ENCODE measurements around the gene GAMT. TPM values are rescaled to one million over a fixed set of nuclear protein-coding genes. Genes with fewer than 3 reads are reported as not detected.
A peak's percentile ranks its signal among the peaks of the same experiment; 100 is the strongest.

The GAMT gene
- 24.5 TPM for polyA plus RNA-seq (2013)

- POLR2A ChIA-PET, result no interaction called here
- peaks cover 0 to 57% (median 40%) of the 10 kb centered on the region in 4 experiments for H3K4me1 ChIP-seq (ENCODE audit: control extremely low read depth in 1 of 4, control insufficient read depth in 4 of 4, insufficient read depth in 4 of 4, low read length in 3 of 4)
- DNase-seq, result peak in 2 of 3 donors; percentile 50 to 61
- CTCF ChIA-PET, result interaction anchor here (1.5 kb wide), 1 partner anchor 15 kb away, joined by 3 read pairs; no protein-coding TSS in a partner anchor
- peaks cover 0 to 12% (median 1%) of the 10 kb centered on the region in 4 experiments for H3K36me3 ChIP-seq (ENCODE audit: control insufficient read depth in 4 of 4, insufficient read depth in 4 of 4, low read length in 3 of 4)
- no peaks in the 10 kb centered on the region for H3K27me3 ChIP-seq (replicated peaks in 2 of 5; ENCODE audit: control insufficient read depth in 4 of 5, insufficient read depth in 5 of 5, low read length in 4 of 5)
- H3K27ac ChIP-seq (ENCODE audit: insufficient read depth in 1 of 2, low read depth in 1 of 2, low read length in 2 of 2, poor library complexity in 1 of 2, severe bottlenecking in 2 of 2), result peak within 1 kb of the TSS in 1 of 2 experiments; percentile 25
- under 1% methylated on average over 78 of the region's 87 CpGs for WGBS (ENCODE audit: insufficient coverage)
- no peaks in the 10 kb centered on the region for H3K9me3 ChIP-seq (ENCODE audit: control extremely low read depth in 1 of 5, control insufficient read depth in 4 of 5, insufficient read depth in 2 of 5, low read depth in 1 of 5, low read length in 4 of 5)
- peak within 1 kb of the TSS; percentile 30 to 77 (median 69) for H3K4me3 ChIP-seq (ENCODE audit: control insufficient read depth in 1 of 7, extremely low read depth in 1 of 7, insufficient read depth in 4 of 7, low read depth in 2 of 7, low read length in 6 of 7)
These were observed at the start of gene GAMT for GRCh38 chr19:1401138-1401888. Gene GAMT, minus strand, starts transcription at chr19:1401542. Its CDS starts 66 bp downstream, at chr19:1401476.

GRCh38 chr19:1449467-1450442 lies 48.4 kb upstream of the GAMT start, which contains the start of gene APC2:
Gene APC2, plus strand, starts transcription at chr19:1450121. Its CDS starts 2,881 bp downstream, at chr19:1453002.
- no peak within 1 kb of the TSS for H3K4me3 ChIP-seq (ENCODE audit: control insufficient read depth in 1 of 7, extremely low read depth in 1 of 7, insufficient read depth in 4 of 7, low read depth in 2 of 7, low read length in 6 of 7)
- peak in 2 of 3 donors; percentile 47 to 56 for DNase-seq
- no peaks in the 10 kb centered on the region for H3K36me3 ChIP-seq (ENCODE audit: control insufficient read depth in 4 of 4, insufficient read depth in 4 of 4, low read length in 3 of 4)
- H3K27me3 ChIP-seq (replicated peaks in 2 of 5; ENCODE audit: control insufficient read depth in 4 of 5, insufficient read depth in 5 of 5, low read length in 4 of 5), result peaks cover 0 to 86% (median 36%) of the 10 kb centered on the region in 5 experiments
- peaks cover 0 to 37% (median 25%) of the 10 kb centered on the region in 4 experiments for H3K4me1 ChIP-seq (ENCODE audit: control extremely low read depth in 1 of 4, control insufficient read depth in 4 of 4, insufficient read depth in 4 of 4, low read length in 3 of 4)
- ChIA-PET CTCF (interaction anchor here (1.0 to 6.5 kb wide), 2 partner anchors 17 to 37 kb away, joined by 4 to 35 read pairs; no protein-coding TSS in a partner anchor), POLR2A (no interaction called here)
- H3K9me3 ChIP-seq (ENCODE audit: control extremely low read depth in 1 of 5, control insufficient read depth in 4 of 5, insufficient read depth in 2 of 5, low read depth in 1 of 5, low read length in 4 of 5), result no peaks in the 10 kb centered on the region
- H3K27ac ChIP-seq (ENCODE audit: insufficient read depth in 1 of 2, low read depth in 1 of 2, low read length in 2 of 2, poor library complexity in 1 of 2, severe bottlenecking in 2 of 2), result no peak within 1 kb of the TSS
- WGBS (ENCODE audit: insufficient coverage), result 3% methylated on average over 62 of the region's 74 CpGs

- Histone ChIP-seq H3K27ac (ENCODE audit: insufficient read depth in 1 of 2, low read depth in 1 of 2, low read length in 2 of 2, poor library complexity in 1 of 2, severe bottlenecking in 2 of 2) (no peak overlapping the region), H3K9me3 (ENCODE audit: control extremely low read depth in 1 of 5, control insufficient read depth in 4 of 5, insufficient read depth in 2 of 5, low read depth in 1 of 5, low read length in 4 of 5) (no peaks in the 10 kb centered on the region), H3K27me3 (replicated peaks in 2 of 5; ENCODE audit: control insufficient read depth in 4 of 5, insufficient read depth in 5 of 5, low read length in 4 of 5) (peaks cover 0 to 73% (median 30%) of the 10 kb centered on the region in 5 experiments), H3K4me3 (ENCODE audit: control insufficient read depth in 1 of 7, extremely low read depth in 1 of 7, insufficient read depth in 4 of 7, low read depth in 2 of 7, low read length in 6 of 7) (no peak overlapping the region), H3K4me1 (ENCODE audit: control extremely low read depth in 1 of 4, control insufficient read depth in 4 of 4, insufficient read depth in 4 of 4, low read length in 3 of 4) (peaks cover 0 to 31% (median 28%) of the 10 kb centered on the region in 4 experiments), H3K36me3 (ENCODE audit: control insufficient read depth in 4 of 4, insufficient read depth in 4 of 4, low read length in 3 of 4) (peaks cover 0 to under 1% (median 0%) of the 10 kb centered on the region in 4 experiments)
- ChIA-PET POLR2A (no interaction called here), CTCF (no interaction called here)
- DNase-seq, result no peak
- WGBS (ENCODE audit: insufficient coverage), result 80% methylated on average over 7 of the region's 9 CpGs
These were observed 46.6 kb upstream of the GAMT start for GRCh38 chr19:1447944-1448343.

GRCh38 chr19:1447504-1447903 lies 46.2 kb upstream of the GAMT start:
- peaks cover 0 to 69% (median 30%) of the 10 kb centered on the region in 5 experiments for H3K27me3 ChIP-seq (replicated peaks in 2 of 5; ENCODE audit: control insufficient read depth in 4 of 5, insufficient read depth in 5 of 5, low read length in 4 of 5)
- POLR2A ChIA-PET, result interaction anchor here (0.8 kb wide), 1 partner anchor 24 kb away, joined by 3 read pairs; no protein-coding TSS in a partner anchor
- no peak overlapping the region for H3K4me3 ChIP-seq (ENCODE audit: control insufficient read depth in 1 of 7, extremely low read depth in 1 of 7, insufficient read depth in 4 of 7, low read depth in 2 of 7, low read length in 6 of 7)
- DNase-seq, result no peak
- CTCF ChIA-PET, result no interaction called here
- peaks cover 0 to 31% (median 28%) of the 10 kb centered on the region in 4 experiments for H3K4me1 ChIP-seq (ENCODE audit: control extremely low read depth in 1 of 4, control insufficient read depth in 4 of 4, insufficient read depth in 4 of 4, low read length in 3 of 4)
- H3K36me3 ChIP-seq (ENCODE audit: control insufficient read depth in 4 of 4, insufficient read depth in 4 of 4, low read length in 3 of 4), result peaks cover 0 to 5% (median 0%) of the 10 kb centered on the region in 4 experiments
- H3K27ac ChIP-seq (ENCODE audit: insufficient read depth in 1 of 2, low read depth in 1 of 2, low read length in 2 of 2, poor library complexity in 1 of 2, severe bottlenecking in 2 of 2), result no peak overlapping the region
- H3K9me3 ChIP-seq (ENCODE audit: control extremely low read depth in 1 of 5, control insufficient read depth in 4 of 5, insufficient read depth in 2 of 5, low read depth in 1 of 5, low read length in 4 of 5), result no peaks in the 10 kb centered on the region
- 21% methylated on average over 3 of the region's 4 CpGs for WGBS (ENCODE audit: insufficient coverage)

GRCh38 chr19:1446713-1447481 lies 45.6 kb upstream of the GAMT start:
- H3K4me1 ChIP-seq (ENCODE audit: control extremely low read depth in 1 of 4, control insufficient read depth in 4 of 4, insufficient read depth in 4 of 4, low read length in 3 of 4), result peaks cover 0 to 31% (median 28%) of the 10 kb centered on the region in 4 experiments
- 4% methylated on average over 57 of the region's 63 CpGs for whole genome bisulfite sequencing (ENCODE audit: insufficient coverage)
- H3K4me3 ChIP-seq (ENCODE audit: control insufficient read depth in 1 of 7, extremely low read depth in 1 of 7, insufficient read depth in 4 of 7, low read depth in 2 of 7, low read length in 6 of 7), result peak overlapping the region in 1 of 7 experiments; percentile 1
- H3K27ac ChIP-seq (ENCODE audit: insufficient read depth in 1 of 2, low read depth in 1 of 2, low read length in 2 of 2, poor library complexity in 1 of 2, severe bottlenecking in 2 of 2), result no peak overlapping the region
- ChIA-PET POLR2A (interaction anchor here (0.8 kb wide), 1 partner anchor 25 kb away, joined by 3 read pairs; no protein-coding TSS in a partner anchor), CTCF (no interaction called here)
- peaks cover 0 to 63% (median 30%) of the 10 kb centered on the region in 5 experiments for H3K27me3 ChIP-seq (replicated peaks in 2 of 5; ENCODE audit: control insufficient read depth in 4 of 5, insufficient read depth in 5 of 5, low read length in 4 of 5)
- peaks cover 0 to 11% (median 4%) of the 10 kb centered on the region in 4 experiments for H3K36me3 ChIP-seq (ENCODE audit: control insufficient read depth in 4 of 4, insufficient read depth in 4 of 4, low read length in 3 of 4)
- H3K9me3 ChIP-seq (ENCODE audit: control extremely low read depth in 1 of 5, control insufficient read depth in 4 of 5, insufficient read depth in 2 of 5, low read depth in 1 of 5, low read length in 4 of 5), result no peaks in the 10 kb centered on the region
- DNase-seq, result peak; percentile 42 to 75 (median 71)

Measured in common myeloid progenitor, CD34-positive (primary cell).